GM23338 (cell line): ENCODE data around the gene CSN3.
"Not testable (repeated sequence)": the region's sequence is repeated elsewhere in the genome, so short reads cannot be mapped to it uniquely, and the experiment has no call there.

ENCODE experiments used
- CREB1 ChIP-seq: fragments of 250-450 bp; sonication (Bioruptor Pico); IDR thresholded peaks from 2 replicates; pipeline ENCODE4 v1.5.0; 2020; ENCODE audit warnings: low read depth, mild to moderate bottlenecking, moderate library complexity
- CTCF ChIP-seq, 2 experiments: fragments of 200-600 bp in 1 of 2; sonication (generic) in 1 of 2; conservative IDR thresholded peaks; 2 replicates each; pipeline versions ENCODE4 v1.5.1 to v1.6.1; 2016 to 2017; ENCODE audit warnings: antibody characterized with exemption in 2 of 2, low read depth in 2 of 2, mild to moderate bottlenecking in 2 of 2, moderate library complexity in 1 of 2
- EZH2 ChIP-seq: fragments of 200-600 bp; sonication (generic); IDR thresholded peaks from one replicate; pipeline ENCODE4 v1.8.0; 2017; ENCODE audit warnings: antibody characterized with exemption, mild to moderate bottlenecking, low read depth; ENCODE audit not compliant: unreplicated experiment
- EZH2phosphoT487 ChIP-seq: fragments of 200-600 bp; sonication (generic); IDR thresholded peaks from one replicate; pipeline ENCODE4 v1.8.1; 2018; ENCODE audit warnings: antibody characterized with exemption; ENCODE audit not compliant: unreplicated experiment
- NANOG ChIP-seq: IDR thresholded peaks from 2 replicates; pipeline ENCODE4 v1.6.1; 2016; ENCODE audit warnings: antibody characterized with exemption, borderline replicate concordance
- POLR2AphosphoS5 ChIP-seq: IDR thresholded peaks from 2 replicates; pipeline ENCODE4 v1.6.1; 2016; ENCODE audit warnings: antibody characterized with exemption, low read depth
- REST ChIP-seq: IDR thresholded peaks from one replicate; pipeline ENCODE4 v1.6.1; 2018; ENCODE audit warnings: antibody characterized with exemption; ENCODE audit not compliant: unreplicated experiment
- STAT1 ChIP-seq: IDR thresholded peaks from one replicate; pipeline ENCODE4 v1.6.1; 2016; ENCODE audit warnings: antibody characterized with exemption; ENCODE audit not compliant: unreplicated experiment
- ZNF331 ChIP-seq: fragments of 250-450 bp; sonication (Bioruptor Pico); IDR thresholded peaks from 2 replicates; pipeline ENCODE4 v1.5.0; 2020; ENCODE audit warnings: low read depth, mild to moderate bottlenecking, moderate library complexity
- TF ChIP-seq, protein P1 (sequence below): IDR thresholded peaks from 2 replicates; pipeline ENCODE4 v1.6.1; 2016; ENCODE audit warnings: antibody characterized with exemption

DNA sequence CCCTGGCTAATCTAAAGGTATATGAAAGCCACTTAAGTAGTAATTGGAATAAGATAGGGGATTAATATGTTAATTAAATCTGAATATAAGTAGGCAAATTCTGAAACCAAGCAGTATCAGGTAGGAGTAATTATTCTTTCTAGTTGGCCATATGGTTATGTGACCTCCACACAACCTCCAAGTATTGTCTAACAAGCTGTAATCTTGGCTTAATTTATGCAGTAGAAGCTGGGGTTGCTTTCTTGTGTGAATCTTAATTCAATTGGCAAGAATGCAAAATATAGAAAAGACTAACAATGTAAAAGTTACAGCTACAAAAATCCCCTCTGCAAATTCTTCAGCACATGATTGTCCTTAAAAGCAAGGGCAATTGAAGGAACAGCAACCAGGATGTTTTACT, 26.3 kb upstream of the CSN3 start:
- not testable (repeated sequence) for TF ChIP-seq NANOG; CTCF (conservative IDR thresholded peaks at IDR 0.05; ENCODE audit: low read depth in 2 of 2); EZH2; POLR2AphosphoS5; CREB1 (CRISPR knock-in tag); EZH2phosphoT487; REST; STAT1; ZNF331 (CRISPR knock-in tag)
- TF ChIP-seq, protein P1, sequence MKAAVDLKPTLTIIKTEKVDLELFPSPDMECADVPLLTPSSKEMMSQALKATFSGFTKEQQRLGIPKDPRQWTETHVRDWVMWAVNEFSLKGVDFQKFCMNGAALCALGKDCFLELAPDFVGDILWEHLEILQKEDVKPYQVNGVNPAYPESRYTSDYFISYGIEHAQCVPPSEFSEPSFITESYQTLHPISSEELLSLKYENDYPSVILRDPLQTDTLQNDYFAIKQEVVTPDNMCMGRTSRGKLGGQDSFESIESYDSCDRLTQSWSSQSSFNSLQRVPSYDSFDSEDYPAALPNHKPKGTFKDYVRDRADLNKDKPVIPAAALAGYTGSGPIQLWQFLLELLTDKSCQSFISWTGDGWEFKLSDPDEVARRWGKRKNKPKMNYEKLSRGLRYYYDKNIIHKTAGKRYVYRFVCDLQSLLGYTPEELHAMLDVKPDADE, result not testable (repeated sequence)
